H9 (cell line): ENCODE data around the gene PATL2. TPM values are rescaled to one million over a fixed set of nuclear protein-coding genes. Genes with fewer than 3 reads are reported as not detected.

Experiments
- DNase-seq: peaks from one replicate; pipeline ENCODE4 v3.0.0-alpha.2; 2017
- H2AFZ ChIP-seq: one replicate; pipeline ENCODE4 v1.6.1; 2013; ENCODE audit warnings: mild to moderate bottlenecking, low read length, control low read depth, moderate library complexity
- H2AK5ac ChIP-seq: 2 replicates; pipeline ENCODE4 v1.6.1; 2013; ENCODE audit warnings: low read length, control low read depth, mixed read lengths; ENCODE audit not compliant: insufficient read length
- H2BK120ac ChIP-seq: one replicate; pipeline ENCODE4 v1.6.1; 2013; ENCODE audit warnings: low read depth, mild to moderate bottlenecking, low read length, control low read depth, inconsistent platforms; ENCODE audit not compliant: poor library complexity, severe bottlenecking
- H2BK12ac ChIP-seq: 2 replicates; pipeline ENCODE4 v1.6.1; 2013; ENCODE audit warnings: low read length, control low read depth, mixed read lengths, low read depth; ENCODE audit not compliant: insufficient read length
- H2BK15ac ChIP-seq: 2 replicates; pipeline ENCODE4 v1.6.1; 2013; ENCODE audit warnings: low read depth, low read length, control low read depth
- H2BK20ac ChIP-seq: one replicate; pipeline ENCODE4 v1.6.1; 2013; ENCODE audit warnings: low read depth, mild to moderate bottlenecking, low read length, control low read depth, inconsistent platforms; ENCODE audit not compliant: poor library complexity, severe bottlenecking
- H2BK5ac ChIP-seq: 2 replicates; pipeline ENCODE4 v1.6.1; 2013; ENCODE audit warnings: low read length, control low read depth, mixed read lengths; ENCODE audit not compliant: insufficient read length
- H3K14ac ChIP-seq: 2 replicates; pipeline ENCODE4 v1.6.1; 2013; ENCODE audit warnings: low read length, control low read depth; ENCODE audit not compliant: insufficient read depth
- H3K18ac ChIP-seq: 2 replicates; pipeline ENCODE4 v1.6.1; 2013; ENCODE audit warnings: low read depth, mild to moderate bottlenecking, mixed read lengths, low read length, control low read depth; ENCODE audit not compliant: insufficient read length
- H3K23ac ChIP-seq: 2 replicates; pipeline ENCODE4 v1.6.1; 2013; ENCODE audit warnings: low read length, control low read depth, mixed read lengths, low read depth; ENCODE audit not compliant: insufficient read length
- H3K23me2 ChIP-seq: 2 replicates; pipeline ENCODE4 v1.6.1; 2013; ENCODE audit warnings: low read depth, mild to moderate bottlenecking, mixed read lengths, low read length, control low read depth; ENCODE audit not compliant: insufficient read length, poor library complexity, severe bottlenecking
- H3K27ac ChIP-seq: 2 replicates; pipeline ENCODE4 v1.5.1; 2013; ENCODE audit warnings: low read length, control low read depth, mixed read lengths, low read depth; ENCODE audit not compliant: insufficient read length
- H3K27me3 ChIP-seq: 2 replicates; pipeline ENCODE4 v1.6.1; 2013; ENCODE audit warnings: low read length, control low read depth, inconsistent platforms; ENCODE audit not compliant: insufficient read depth
- H3K4ac ChIP-seq: 2 replicates; pipeline ENCODE4 v1.6.1; 2013; ENCODE audit warnings: low read depth, mild to moderate bottlenecking, control low read depth, inconsistent platforms, low read length, moderate library complexity
- H3K4me1 ChIP-seq: 2 replicates; pipeline ENCODE4 v1.6.1; 2013; ENCODE audit warnings: low read length, control low read depth, inconsistent platforms; ENCODE audit not compliant: insufficient read depth
- H3K4me2 ChIP-seq: 2 replicates; pipeline ENCODE4 v1.6.1; 2013; ENCODE audit warnings: low read length, control low read depth, mixed read lengths; ENCODE audit not compliant: insufficient read length, insufficient read depth
- H3K56ac ChIP-seq: 2 replicates; pipeline ENCODE4 v1.6.1; 2013; ENCODE audit warnings: low read depth, mild to moderate bottlenecking, mixed read lengths, low read length, control low read depth; ENCODE audit not compliant: insufficient read length
- H3K79me1 ChIP-seq: 2 replicates; pipeline ENCODE4 v1.6.1; 2013; ENCODE audit warnings: low read depth, mild to moderate bottlenecking, moderate library complexity, low read length, control low read depth, inconsistent platforms; ENCODE audit not compliant: insufficient read depth, poor library complexity, severe bottlenecking
- H3K79me2 ChIP-seq: 2 replicates; pipeline ENCODE4 v1.6.1; 2013; ENCODE audit warnings: low read length, control low read depth, inconsistent platforms; ENCODE audit not compliant: insufficient read depth
- H3K9ac ChIP-seq: 2 replicates; pipeline ENCODE4 v1.6.1; 2013; ENCODE audit warnings: low read length, control low read depth, mixed read lengths; ENCODE audit not compliant: insufficient read length; ENCODE audit errors: extremely low read depth
- H3K9me3 ChIP-seq: one replicate; pipeline ENCODE4 v1.6.1; 2013; ENCODE audit warnings: low read depth, low read length, inconsistent platforms; ENCODE audit not compliant: control insufficient read depth
- H3T11ph ChIP-seq: one replicate; pipeline ENCODE4 v1.6.1; 2013; ENCODE audit warnings: mild to moderate bottlenecking, low read length, control low read depth, inconsistent platforms
- H4K20me1 ChIP-seq: one replicate; pipeline ENCODE4 v1.6.1; 2013; ENCODE audit not compliant: control insufficient read depth, insufficient read length, insufficient read depth
- H4K5ac ChIP-seq: 2 replicates; pipeline ENCODE4 v1.6.1; 2013; ENCODE audit warnings: low read depth, mild to moderate bottlenecking, mixed read lengths, low read length, control low read depth; ENCODE audit not compliant: insufficient read length
- H4K8ac ChIP-seq: replicated peaks from 2 replicates; pipeline ENCODE4 v1.6.1; 2013; ENCODE audit warnings: low read length, control low read depth, mixed read lengths, low read depth; ENCODE audit not compliant: insufficient read length
- H4K91ac ChIP-seq: 2 replicates; pipeline ENCODE4 v1.6.1; 2013; ENCODE audit warnings: low read depth, mild to moderate bottlenecking, moderate library complexity, mixed read lengths, low read length, control low read depth; ENCODE audit not compliant: insufficient read length
- H3K27ac Mint-ChIP-seq, 3 experiments: 2 replicates in 2 of 3; 3 replicates in 1 of 3; pipeline ENCODE4 v1.8.0; 2020 to 2021; ENCODE audit warnings: mixed read lengths in 3 of 3, mild to moderate bottlenecking in 1 of 3, moderate library complexity in 1 of 3
- H3K27me3 Mint-ChIP-seq: 2 replicates; pipeline ENCODE4 v1.8.0; 2021; ENCODE audit warnings: low read depth, mild to moderate bottlenecking, moderate library complexity, mixed read lengths
- H3K36me3 Mint-ChIP-seq, 3 experiments: 2 replicates in 2 of 3; 3 replicates in 1 of 3; pipeline ENCODE4 v1.8.0; 2020 to 2021; ENCODE audit warnings: low read depth in 3 of 3, mixed read lengths in 3 of 3; ENCODE audit not compliant: insufficient read depth in 1 of 3
- H3K4me1 Mint-ChIP-seq, 2 experiments: 2 replicates each; pipeline ENCODE4 v1.8.0; 2020; ENCODE audit warnings: mixed read lengths in 2 of 2
- H3K4me3 Mint-ChIP-seq, 2 experiments: 2 replicates in 1 of 2; 3 replicates in 1 of 2; pipeline ENCODE4 v1.8.0; 2020 to 2021; ENCODE audit warnings: mild to moderate bottlenecking in 2 of 2, mixed read lengths in 2 of 2, moderate library complexity in 1 of 2
- H3K9me3 Mint-ChIP-seq, 2 experiments: 2 replicates in 1 of 2; 3 replicates in 1 of 2; pipeline ENCODE4 v1.8.0; 2020; ENCODE audit warnings: mild to moderate bottlenecking in 2 of 2, mixed read lengths in 2 of 2, moderate library complexity in 1 of 2
- WGBS: extraction: QIAGEN DNeasy Blood & Tissue Kit; methylation state at CpG from one replicate; pipeline ENCODE4 v1.1.7; 2013; ENCODE audit warnings: missing lambda C conversion rate, low lambda C conversion rate, mixed read lengths; ENCODE audit not compliant: insufficient read length; ENCODE audit errors: extremely low coverage; 5-methylcytosine and 5-hydroxymethylcytosine counted together
- total RNA-seq: library from RNA; stranded (reverse); gene quantifications from 2 replicates; pipeline ENCODE4 v1.2.1, GENCODE V29; 2021
- TF ChIP-seq, protein P1 (sequence below): fragments of 200-600 bp; sonication (generic); conservative IDR thresholded peaks from 3 replicates; pipeline ENCODE4 v1.8.0; 2021; ENCODE audit warnings: antibody characterized with exemption, mild to moderate bottlenecking

Gene PATL2
- total RNA-seq, 1 experiment from 2014 or later: 0.46 TPM

DNA sequence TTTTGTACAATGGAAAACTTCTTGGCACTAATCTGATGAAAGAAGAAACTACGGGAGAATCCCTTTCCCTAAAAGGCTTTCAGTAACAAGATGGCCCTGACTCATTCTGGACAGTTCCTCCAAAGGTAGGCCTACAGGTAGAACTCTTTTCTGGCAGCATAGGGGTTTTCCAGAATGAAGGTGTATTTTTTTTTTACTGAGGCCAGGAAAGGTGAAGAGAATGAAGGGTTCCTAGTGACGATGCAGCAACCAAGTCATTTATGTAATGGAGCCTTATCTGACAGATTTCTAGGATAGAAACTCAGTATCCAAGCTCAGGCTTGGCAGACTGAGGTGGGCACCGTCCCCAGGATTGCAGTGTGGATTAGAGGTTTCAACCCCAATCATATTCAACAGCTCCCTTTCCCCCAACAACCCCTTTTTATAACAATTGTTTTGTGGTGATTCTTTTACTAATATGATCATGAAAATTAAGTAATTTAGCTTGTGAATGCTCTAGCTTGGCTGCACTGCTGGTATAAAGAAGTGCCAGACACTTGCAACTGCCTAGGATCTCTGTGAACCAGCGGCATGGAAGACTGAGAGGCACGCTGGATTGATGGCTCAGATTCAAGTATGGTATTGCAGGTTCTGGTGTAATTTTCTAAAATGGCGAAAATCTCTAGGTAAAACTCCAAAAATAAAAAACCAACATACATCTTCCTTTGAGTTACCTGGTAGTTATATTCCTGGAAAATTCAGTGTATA, 16.5 kb upstream of the PATL2 start:
- Histone ChIP-seq H2BK20ac (no peak overlapping the region), H4K8ac (no peak overlapping the region), H3K27me3 (no peaks in the 10 kb centered on the region), H3K23ac (no peak overlapping the region), H2AK5ac (no peak overlapping the region), H3K23me2 (peaks cover 7% of the 10 kb centered on the region), H2BK5ac (no peak overlapping the region), H3K27ac (no peak overlapping the region), H3K9me3 (no peaks in the 10 kb centered on the region), H3K18ac (no peak overlapping the region), H4K5ac (no peak overlapping the region), H3K4me2 (no peak overlapping the region), H3K14ac (no peak overlapping the region), H3K79me1 (no peaks in the 10 kb centered on the region), H3T11ph (no peak overlapping the region), H3K4ac (no peak overlapping the region), H2BK15ac (no peak overlapping the region), H3K56ac (no peak overlapping the region), H4K91ac (no peak overlapping the region), H3K4me1 (peaks cover 3% of the 10 kb centered on the region; the same call in 1 of the 2 replicates), H3K9ac (no peak overlapping the region), H2BK12ac (no peak overlapping the region), H2BK120ac (no peak overlapping the region), H2AFZ (no peak overlapping the region), H4K20me1 (no peaks in the 10 kb centered on the region), H3K79me2 (no peaks in the 10 kb centered on the region)
- H3K36me3 Mint-ChIP-seq: peaks cover 0 to 3% (median 0%) of the 10 kb centered on the region in 3 experiments; a peak in 1 of 7 replicates
- TF ChIP-seq, protein P1, sequence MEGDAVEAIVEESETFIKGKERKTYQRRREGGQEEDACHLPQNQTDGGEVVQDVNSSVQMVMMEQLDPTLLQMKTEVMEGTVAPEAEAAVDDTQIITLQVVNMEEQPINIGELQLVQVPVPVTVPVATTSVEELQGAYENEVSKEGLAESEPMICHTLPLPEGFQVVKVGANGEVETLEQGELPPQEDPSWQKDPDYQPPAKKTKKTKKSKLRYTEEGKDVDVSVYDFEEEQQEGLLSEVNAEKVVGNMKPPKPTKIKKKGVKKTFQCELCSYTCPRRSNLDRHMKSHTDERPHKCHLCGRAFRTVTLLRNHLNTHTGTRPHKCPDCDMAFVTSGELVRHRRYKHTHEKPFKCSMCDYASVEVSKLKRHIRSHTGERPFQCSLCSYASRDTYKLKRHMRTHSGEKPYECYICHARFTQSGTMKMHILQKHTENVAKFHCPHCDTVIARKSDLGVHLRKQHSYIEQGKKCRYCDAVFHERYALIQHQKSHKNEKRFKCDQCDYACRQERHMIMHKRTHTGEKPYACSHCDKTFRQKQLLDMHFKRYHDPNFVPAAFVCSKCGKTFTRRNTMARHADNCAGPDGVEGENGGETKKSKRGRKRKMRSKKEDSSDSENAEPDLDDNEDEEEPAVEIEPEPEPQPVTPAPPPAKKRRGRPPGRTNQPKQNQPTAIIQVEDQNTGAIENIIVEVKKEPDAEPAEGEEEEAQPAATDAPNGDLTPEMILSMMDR: no peak
- no CpG with 5 or more reads among the region's 6 CpGs for WGBS
- peaks cover 15 to 21% of the 10 kb centered on the region in 2 experiments for H3K4me1 Mint-ChIP-seq
- H3K9me3 Mint-ChIP-seq: no peaks in the 10 kb centered on the region
- H3K27me3 Mint-ChIP-seq: no peaks in the 10 kb centered on the region
- peak overlapping the region; percentile 29 to 63; a peak in 4 of 5 replicates for H3K4me3 Mint-ChIP-seq
- no peak for DNase-seq
- peak overlapping the region in 1 of 3 experiments; percentile 44; a peak in 2 of 7 replicates for H3K27ac Mint-ChIP-seq
